ENCODE measurements around the gene BTBD9. TPM values are rescaled to one million over a fixed set of nuclear protein-coding genes. Genes with fewer than 3 reads are reported as not detected.
A peak's percentile ranks its signal among the peaks of the same experiment; 100 is the strongest.

The BTBD9 gene
- total RNA-seq, 4 donors from 2014 or later, result 10.8 to 26.3 (median 15.3) TPM

DNA sequence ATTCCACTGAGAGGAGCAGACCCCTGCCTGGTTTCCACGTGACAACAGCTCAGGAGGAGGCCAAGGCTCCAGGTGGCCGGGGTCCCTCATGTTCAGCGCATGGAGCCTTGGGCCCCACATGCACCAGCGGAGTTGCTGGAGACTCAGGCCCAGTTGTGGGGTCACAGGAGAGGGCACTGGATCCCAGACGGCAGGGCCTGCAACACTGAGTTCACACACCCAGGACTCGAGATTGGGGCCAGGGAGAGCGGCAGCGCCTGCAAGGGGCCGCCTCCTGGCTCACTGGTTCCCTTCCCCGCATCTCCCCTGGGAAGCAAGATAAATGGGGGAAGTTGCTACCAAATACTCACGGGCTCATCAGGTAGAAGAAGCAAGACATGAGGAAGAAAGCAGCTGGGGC is 472.1 kb downstream of the BTBD9 start:
- no peak for ATAC-seq (ENCODE audit: low FRiP score)
- DNase-seq (ENCODE audit: low spot score), result no peak
- TF ChIP-seq, protein P1, sequence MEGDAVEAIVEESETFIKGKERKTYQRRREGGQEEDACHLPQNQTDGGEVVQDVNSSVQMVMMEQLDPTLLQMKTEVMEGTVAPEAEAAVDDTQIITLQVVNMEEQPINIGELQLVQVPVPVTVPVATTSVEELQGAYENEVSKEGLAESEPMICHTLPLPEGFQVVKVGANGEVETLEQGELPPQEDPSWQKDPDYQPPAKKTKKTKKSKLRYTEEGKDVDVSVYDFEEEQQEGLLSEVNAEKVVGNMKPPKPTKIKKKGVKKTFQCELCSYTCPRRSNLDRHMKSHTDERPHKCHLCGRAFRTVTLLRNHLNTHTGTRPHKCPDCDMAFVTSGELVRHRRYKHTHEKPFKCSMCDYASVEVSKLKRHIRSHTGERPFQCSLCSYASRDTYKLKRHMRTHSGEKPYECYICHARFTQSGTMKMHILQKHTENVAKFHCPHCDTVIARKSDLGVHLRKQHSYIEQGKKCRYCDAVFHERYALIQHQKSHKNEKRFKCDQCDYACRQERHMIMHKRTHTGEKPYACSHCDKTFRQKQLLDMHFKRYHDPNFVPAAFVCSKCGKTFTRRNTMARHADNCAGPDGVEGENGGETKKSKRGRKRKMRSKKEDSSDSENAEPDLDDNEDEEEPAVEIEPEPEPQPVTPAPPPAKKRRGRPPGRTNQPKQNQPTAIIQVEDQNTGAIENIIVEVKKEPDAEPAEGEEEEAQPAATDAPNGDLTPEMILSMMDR (IDR thresholded peaks at IDR 0.05), result no peak

- ATAC-seq (ENCODE audit: low FRiP score) (no peak), DNase-seq (ENCODE audit: low spot score) (no peak)
- TF ChIP-seq, protein P1 (IDR thresholded peaks at IDR 0.05), result no peak
Measured at GRCh38 chr6:38166411-38167240, 473.1 kb downstream of the BTBD9 start.

DNA sequence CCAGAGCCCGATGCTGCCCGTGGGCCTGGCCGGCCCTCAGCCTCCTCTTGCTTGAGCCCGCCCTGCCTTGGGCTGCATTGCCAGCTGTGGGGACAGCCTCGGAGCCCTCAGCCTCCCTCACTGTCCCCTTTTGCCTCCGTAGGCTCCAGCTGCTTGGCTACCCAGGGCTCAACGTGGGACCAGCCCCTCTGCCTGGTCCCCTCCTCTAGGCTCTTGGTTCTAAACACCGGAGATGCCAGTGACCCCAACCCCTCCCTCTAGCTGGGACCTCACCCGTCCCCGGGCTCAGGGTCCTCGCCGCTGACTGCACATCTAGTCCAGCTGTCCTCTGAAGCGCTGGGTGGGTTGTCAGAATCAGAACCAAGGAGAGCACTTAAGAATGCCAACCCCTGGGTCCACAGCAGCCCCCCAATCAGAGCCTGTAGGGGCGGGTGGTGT is 475.0 kb downstream of the BTBD9 start:
- TF ChIP-seq, protein P1 (IDR thresholded peaks at IDR 0.05), result no peak
- no peak for ATAC-seq (ENCODE audit: low FRiP score)
- DNase-seq (ENCODE audit: low spot score), result no peak

GRCh38 chr6:38164131-38164481 is 475.6 kb downstream of the BTBD9 start:
- ATAC-seq (ENCODE audit: low FRiP score) (no peak), DNase-seq (ENCODE audit: low spot score) (no peak)
- TF ChIP-seq, protein P1 (IDR thresholded peaks at IDR 0.05), result no peak

DNA sequence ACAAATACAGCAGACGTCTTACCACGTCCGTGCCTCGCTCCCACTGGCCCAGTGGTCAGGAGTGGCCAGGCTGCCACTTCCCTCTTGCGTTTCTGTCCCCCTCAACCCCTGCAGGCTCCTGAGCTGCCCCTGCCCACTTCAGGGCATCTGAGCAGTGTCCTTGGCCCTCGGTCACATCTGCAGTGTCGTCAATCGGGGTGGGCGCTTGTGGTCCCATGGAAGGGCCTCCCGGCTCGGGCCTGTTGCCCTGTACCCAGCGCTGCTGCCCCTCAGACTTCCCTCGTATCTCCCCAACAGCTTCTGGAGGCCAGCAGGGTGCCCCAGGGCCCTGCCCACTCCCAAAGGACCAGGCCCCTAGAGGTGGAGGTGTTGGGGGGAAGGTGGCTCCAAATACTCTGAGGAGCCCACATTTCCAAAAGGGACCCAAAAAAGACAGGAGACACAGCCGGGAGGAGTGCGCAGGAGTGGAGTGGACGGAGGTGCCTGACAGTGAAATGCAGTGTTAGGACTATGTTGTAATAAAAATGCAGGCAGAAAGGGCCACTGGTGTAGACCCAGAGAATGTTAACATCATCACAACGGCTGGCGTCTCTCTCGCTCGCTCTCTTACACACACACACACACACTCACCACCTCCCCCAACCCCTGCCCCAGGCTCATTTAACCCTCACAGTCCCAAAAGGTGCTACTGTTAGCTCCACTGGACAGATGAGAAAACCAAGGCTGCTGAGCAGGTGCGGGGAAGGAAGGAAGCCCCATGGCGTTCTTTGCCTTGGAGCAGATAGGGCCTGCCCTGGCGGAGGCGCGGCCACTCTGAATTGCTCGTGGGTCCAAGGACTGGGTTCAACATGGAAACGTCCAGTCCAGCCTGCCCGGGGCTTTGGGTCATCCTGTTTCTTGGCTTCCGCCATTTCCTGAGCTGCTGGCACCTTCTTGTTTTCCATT is 476.3 kb downstream of the BTBD9 start:
- DNase-seq (ENCODE audit: low spot score) (peak; percentile 14), ATAC-seq (ENCODE audit: low FRiP score) (no peak)
- TF ChIP-seq, protein P1 (IDR thresholded peaks at IDR 0.05), result no peak

GRCh38 chr6:38162493-38163185 is 477.1 kb downstream of the BTBD9 start:
- DNase-seq (ENCODE audit: low spot score), result no peak
- TF ChIP-seq, protein P1 (IDR thresholded peaks at IDR 0.05), result no peak

More at GRCh38 chr6:38162493-38163185, 477.1 kb downstream of the BTBD9 start:
- no peak for ATAC-seq (ENCODE audit: low FRiP score)
